GM12874 (cell line): ENCODE results near the gene TSPEAR.

Source experiments
- CTCF ChIP-seq: IDR thresholded peaks from 2 replicates; pipeline ENCODE4 v1.5.1; 2011; ENCODE audit warnings: low read depth, mild to moderate bottlenecking, control low read depth, low read length, moderate library complexity; ENCODE audit not compliant: insufficient read depth

Gene TSPEAR

GRCh38 chr21:44611551-44611950 lies 99.8 kb downstream of the TSPEAR start:
- TF ChIP-seq CTCF = no peak

- TF ChIP-seq CTCF = no peak
Observed at GRCh38 chr21:44609193-44609592, 102.2 kb downstream of the TSPEAR start.

GRCh38 chr21:44606495-44606894 lies 104.9 kb downstream of the TSPEAR start:
- no peak for TF ChIP-seq CTCF

GRCh38 chr21:44603911-44604310 lies 107.5 kb downstream of the TSPEAR start:
- TF ChIP-seq CTCF = no peak

GRCh38 chr21:44603109-44603875 lies 108.1 kb downstream of the TSPEAR start:
- no peak for TF ChIP-seq CTCF

- TF ChIP-seq CTCF = no peak
Observed at GRCh38 chr21:44602463-44602850, 108.9 kb downstream of the TSPEAR start.

GRCh38 chr21:44601596-44602462 lies 109.5 kb downstream of the TSPEAR start:
- TF ChIP-seq CTCF = no peak
